Skin epidermis (tissue), 12 donors: ENCODE results near the gene FOXN4.
"Not testable (repeated sequence)": the region's sequence is repeated elsewhere in the genome, so short reads cannot be mapped to it uniquely, and the experiment has no call there.

Source experiments
- H3K27ac ChIP-seq, 21 experiments: fragments of 200-600 bp; sonication (generic) in 11 of 21; one replicate each; pipeline ENCODE4 v1.5.0; 2020; ENCODE audit warnings: mild to moderate bottlenecking in 3 of 21, inconsistent platforms in 2 of 21, moderate library complexity in 2 of 21
- H3K4me3 ChIP-seq, 7 experiments: fragments of 200-600 bp; sonication (generic) in 2 of 7; one replicate each; pipeline ENCODE4 v1.5.0; 2020; ENCODE audit warnings: inconsistent platforms in 2 of 7, mild to moderate bottlenecking in 2 of 7, moderate library complexity in 1 of 7

The FOXN4 gene, protein sequence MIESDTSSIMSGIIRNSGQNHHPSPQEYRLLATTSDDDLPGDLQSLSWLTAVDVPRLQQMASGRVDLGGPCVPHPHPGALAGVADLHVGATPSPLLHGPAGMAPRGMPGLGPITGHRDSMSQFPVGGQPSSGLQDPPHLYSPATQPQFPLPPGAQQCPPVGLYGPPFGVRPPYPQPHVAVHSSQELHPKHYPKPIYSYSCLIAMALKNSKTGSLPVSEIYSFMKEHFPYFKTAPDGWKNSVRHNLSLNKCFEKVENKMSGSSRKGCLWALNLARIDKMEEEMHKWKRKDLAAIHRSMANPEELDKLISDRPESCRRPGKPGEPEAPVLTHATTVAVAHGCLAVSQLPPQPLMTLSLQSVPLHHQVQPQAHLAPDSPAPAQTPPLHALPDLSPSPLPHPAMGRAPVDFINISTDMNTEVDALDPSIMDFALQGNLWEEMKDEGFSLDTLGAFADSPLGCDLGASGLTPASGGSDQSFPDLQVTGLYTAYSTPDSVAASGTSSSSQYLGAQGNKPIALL

DNA sequence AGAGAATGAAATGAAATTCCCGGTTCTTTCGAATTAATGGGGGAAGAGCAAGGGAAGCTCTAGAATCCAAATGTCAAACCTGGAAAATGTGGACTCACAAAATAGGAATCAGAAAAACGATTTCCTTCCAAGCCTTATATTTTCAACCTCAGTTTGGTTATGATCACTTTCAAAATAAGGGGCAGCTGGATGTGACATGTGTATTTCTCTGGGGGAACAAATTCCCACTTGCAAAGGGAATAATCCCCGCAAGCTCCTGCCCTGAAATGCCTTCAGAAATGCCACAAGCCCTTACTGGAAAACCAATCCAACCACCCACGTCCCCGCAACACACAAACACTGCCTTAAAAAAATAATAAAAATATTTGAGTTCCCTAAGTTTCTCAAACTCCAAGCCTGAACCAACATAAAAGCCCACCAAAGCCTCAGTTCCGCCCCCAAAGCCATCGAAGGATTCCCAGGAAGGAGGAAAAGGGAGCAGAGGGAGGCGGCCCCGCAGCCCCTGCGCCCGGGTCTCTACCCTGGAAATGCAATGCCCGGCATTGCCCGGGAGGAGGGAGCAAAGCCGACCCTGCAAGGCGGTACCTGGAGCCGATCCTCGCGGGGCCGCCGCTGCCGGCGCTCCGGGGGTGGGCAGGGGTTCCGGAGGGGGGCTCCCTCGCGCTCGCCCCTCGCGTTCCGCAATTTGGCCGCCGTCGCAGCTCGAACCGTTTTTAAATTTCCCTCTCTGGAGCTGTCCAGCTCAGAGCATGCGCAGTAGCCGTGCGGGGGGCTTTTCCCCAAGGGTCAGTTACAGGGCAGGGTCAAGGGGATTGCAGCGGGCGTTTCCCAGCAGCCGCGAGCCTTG, at the start of gene FOXN4:
TSS of gene FOXN4 (minus strand) at position 751 of the 847 bp plus-strand sequence. CDS start 963 bp downstream, outside the sequence.
- H3K4me3 ChIP-seq, result peak within 1 kb of the TSS in 5 of 7 experiments; percentile 15 to 42 (median 21)
- H3K27ac ChIP-seq, result no peak within 1 kb of the TSS

DNA sequence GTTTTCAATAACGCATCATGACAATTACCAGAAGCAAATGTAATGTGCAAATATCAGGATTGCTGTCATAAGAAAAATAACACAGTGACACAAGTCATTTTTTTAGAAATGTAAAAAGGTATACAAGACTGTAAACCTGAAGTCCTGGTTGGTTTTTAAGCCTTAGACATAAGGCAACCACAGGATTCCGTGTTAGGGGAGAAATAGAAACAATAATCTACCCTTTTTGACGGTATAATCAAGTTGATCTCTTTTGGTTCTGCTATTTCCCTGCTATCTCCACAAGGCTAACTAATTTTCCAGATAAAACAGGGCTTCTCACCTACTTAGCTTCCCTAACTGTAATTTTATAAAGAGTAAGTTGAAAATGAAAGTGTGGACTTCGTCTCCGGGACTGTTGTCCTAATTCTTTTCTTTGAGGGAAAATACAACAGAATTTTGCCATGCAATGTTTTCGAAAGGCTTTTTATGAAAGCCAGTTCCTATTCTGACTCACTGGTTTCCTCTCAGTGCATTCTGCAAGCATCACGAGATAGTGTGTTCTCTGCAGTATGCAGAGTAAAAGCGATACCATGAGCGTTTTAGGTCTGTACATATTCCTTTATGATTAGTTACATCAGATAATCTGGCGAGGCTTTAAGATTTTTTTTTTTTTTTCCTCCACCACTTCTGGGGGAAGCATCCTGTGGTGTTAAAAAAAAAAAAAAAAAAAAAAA, 49.2 kb upstream of the FOXN4 start:
- peak overlapping the region in 1 of 21 experiments; percentile 61 for H3K27ac ChIP-seq
- H3K4me3 ChIP-seq, result peak overlapping the region in 1 of 7 experiments; percentile 3

DNA sequence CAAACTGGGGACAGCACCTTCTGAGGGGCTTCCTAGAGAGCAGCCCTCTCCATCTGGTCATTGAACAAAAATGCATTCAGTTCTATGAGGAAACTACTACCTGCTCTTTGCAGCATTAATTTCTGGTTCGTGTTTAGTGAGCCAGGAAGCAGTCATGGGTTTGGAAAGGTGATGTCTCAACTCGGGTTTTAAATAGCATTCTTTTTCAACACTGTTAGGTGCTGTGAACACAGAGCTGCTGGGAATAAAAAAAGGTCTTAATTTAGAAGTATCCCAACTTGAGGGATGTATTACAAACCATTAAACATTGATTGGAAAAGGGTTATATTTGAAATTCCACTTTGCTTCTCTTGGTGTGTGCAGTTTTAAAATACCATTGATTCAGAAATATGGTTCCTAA, 47.9 kb upstream of the FOXN4 start:
- Histone ChIP-seq H3K27ac (no peak overlapping the region), H3K4me3 (no peak overlapping the region)

DNA sequence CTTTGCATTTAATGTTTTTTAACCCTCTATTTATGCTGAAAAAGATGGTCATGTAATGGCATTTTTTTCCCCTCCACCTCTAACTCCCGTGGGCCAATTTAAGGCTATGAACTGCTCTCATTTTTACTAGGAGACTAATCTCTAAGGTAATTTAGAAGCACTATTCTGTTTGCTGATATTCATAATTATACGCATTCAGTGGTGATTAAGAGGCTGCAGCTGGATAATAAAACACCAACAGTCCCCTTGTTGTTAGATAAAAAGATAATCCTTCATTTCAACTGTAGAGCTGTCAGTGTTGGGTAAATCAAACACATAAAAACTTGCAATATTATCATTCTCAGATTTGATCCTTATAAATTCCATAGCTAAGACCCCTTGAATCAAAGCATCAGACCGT, 47.5 kb upstream of the FOXN4 start:
- no peak overlapping the region for H3K4me3 ChIP-seq
- H3K27ac ChIP-seq, result no peak overlapping the region

DNA sequence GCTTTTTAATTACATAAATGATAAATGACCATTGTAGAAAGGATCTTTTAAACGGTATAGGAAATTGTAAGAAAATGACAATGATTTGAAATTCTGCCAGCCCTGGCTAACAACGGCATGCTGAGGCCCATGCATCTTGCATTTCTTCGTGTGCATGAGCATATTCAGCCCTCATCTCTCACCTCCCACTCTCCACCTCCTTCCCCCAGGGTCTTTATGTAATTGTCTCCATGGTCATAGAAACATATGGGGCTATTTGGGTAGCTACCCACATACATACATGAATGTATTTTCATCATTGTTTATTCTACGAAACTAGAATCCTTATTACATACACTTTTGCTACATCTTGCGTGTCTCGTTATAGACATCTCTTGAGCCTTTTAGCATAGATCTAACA, 43.1 kb upstream of the FOXN4 start:
- Histone ChIP-seq H3K4me3 (no peak overlapping the region), H3K27ac (no peak overlapping the region)

DNA sequence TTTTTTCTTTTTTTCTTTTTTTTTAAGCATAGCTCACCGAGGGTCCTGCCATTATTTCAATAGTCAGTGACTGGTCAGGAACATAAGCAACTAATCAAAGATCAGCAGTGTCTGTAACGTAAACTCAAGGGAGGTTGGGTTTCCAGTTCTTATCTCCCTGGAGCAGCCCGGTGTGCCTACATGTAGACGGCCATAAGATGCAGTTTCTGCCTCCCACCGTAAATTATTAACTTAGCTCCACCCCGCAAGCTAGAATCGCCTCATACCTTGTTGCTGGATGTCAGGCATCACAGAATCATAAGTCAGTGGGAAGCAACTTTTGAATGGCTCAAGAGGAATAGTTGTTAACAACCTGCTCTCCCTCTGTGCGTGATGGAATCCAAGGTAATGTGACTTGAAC, 38.5 kb upstream of the FOXN4 start, which contains the start of gene MYO1H:
TSS of gene MYO1H (plus strand) at position 312 of the 400 bp plus-strand sequence. CDS start at position 373, 61 bp downstream.
- Histone ChIP-seq H3K27ac (no peak within 1 kb of the TSS), H3K4me3 (no peak within 1 kb of the TSS)

DNA sequence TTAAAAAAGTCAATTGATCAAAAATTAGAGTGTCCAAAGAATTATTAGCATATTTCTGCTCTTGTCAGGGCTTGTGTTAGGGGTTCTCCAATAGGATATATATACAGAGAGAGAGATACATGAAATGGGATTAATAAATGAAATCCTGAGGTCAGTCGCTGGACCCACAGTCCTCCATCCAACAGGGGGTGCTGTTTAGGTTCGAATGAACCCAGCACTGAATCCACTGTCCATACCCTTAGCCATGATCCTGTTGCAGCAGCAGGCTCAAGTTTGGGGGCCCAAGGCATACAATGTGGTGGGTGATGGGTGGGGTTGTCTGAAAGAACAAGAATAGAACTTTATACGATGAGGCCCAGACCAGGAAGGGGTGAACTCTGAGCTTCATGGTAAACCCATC, 37.8 kb upstream of the FOXN4 start:
- no peak overlapping the region for H3K27ac ChIP-seq
- H3K4me3 ChIP-seq, result no peak overlapping the region

DNA sequence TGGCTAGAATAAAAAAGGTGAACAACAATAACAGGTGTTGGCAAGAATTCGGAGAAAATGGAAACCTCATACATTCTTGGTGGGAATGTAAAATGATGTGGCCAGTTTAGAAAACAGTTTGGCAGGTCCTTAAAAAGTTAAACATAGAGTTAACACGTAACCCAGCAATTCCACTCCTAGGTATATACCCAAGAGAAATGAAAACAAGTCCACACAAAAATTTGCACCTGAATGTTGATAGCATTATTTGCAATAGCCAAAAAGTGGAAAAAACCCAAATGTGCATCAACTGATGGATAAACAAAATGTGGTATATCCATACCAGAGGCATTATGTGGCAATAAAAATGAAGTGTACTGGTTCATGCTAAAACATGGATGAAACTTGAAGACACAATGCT, 36.3 kb upstream of the FOXN4 start:
- Histone ChIP-seq H3K4me3 (no peak overlapping the region), H3K27ac (no peak overlapping the region)

DNA sequence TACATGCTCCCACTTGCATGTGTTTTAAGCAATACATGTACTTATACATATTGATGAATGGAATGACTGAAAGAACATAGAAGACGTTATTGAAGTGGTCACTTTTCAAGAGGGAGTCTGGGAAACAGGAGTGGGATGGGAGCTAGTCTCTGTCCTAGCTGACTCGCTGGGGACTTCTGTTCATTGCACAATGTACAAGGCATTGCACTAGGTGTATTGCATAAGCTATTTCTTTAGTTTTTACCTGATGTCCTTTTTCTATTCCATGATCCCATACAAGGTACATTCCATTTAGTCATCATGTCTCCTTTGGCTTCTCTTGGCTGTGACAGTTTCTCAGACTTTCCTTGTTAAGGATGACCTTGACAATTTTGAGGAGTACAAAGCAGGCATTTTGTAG, 34.6 kb upstream of the FOXN4 start:
- H3K4me3 ChIP-seq, result no peak overlapping the region
- no peak overlapping the region for H3K27ac ChIP-seq

DNA sequence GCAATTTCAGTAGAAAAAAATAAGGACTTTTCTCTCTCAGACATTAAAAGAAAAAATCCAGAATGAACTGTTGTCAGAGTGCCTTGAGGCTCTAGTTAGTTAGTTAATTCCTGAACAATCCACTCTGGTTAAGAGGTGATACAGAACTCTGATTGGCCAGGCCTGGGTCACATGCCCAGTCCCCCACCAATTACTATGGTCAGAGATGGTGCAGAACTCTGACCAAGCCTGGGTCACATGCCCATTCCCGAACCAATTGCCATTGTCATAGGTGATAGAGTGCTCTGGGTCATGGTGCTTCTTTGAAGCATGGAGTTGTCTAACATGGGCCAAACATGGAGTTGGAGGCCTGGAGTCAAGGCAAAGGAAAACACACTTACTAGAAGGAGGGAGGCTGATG, 27.5 kb upstream of the FOXN4 start:
- H3K4me3 ChIP-seq, result no peak overlapping the region
- no peak overlapping the region for H3K27ac ChIP-seq

DNA sequence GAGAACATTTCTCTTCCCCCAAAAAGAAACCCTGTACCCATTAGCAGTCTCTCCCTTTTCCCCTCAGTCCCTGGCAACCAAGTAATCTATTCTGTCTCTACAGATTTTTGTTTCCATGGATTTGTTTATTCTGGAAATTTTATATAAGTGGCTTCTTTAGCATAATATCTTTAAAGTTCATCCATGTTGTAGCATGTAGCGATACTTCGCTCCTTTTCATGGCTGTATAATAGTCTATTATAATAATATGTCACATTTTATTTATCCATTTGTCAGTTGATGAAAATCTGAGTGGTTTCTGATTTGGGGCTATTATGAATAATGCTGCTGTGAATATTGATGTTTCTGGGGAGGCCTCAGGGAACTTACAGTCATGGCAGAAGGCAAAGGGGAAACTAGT, 25.8 kb upstream of the FOXN4 start:
- Histone ChIP-seq H3K4me3 (no peak overlapping the region), H3K27ac (no peak overlapping the region)

DNA sequence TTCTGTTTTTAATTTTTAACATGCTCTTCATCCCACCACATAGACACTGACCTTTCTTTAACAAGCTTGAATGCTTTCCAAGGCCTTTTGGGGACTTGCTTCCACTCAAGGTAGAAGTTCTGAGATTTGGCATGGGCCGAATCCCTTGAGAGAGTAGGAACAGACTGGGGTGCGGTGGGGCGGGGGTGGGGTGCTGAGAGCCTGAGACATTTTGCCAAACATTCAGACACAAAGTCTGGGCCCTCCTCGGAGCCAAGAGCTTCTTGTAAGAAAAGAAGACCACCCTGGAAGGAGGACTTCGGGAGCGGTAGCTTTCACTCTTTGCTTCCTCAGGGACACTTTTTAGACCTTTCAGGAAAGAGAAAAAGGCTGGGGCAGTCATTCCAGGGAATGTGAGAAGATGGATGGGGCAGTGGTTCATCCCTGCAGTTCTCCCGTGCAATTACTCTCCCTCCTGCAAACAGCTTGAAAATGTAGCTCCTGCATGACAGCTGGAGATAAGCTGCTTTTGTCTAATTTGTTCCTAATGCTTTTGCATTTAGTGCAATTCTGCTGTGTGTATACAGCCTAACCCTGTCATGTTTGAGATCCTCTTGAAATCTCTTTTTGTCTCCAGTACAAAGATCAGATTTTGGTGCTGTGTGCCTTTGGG, 22.3 kb upstream of the FOXN4 start:
- no peak overlapping the region for H3K4me3 ChIP-seq
- no peak overlapping the region for H3K27ac ChIP-seq

DNA sequence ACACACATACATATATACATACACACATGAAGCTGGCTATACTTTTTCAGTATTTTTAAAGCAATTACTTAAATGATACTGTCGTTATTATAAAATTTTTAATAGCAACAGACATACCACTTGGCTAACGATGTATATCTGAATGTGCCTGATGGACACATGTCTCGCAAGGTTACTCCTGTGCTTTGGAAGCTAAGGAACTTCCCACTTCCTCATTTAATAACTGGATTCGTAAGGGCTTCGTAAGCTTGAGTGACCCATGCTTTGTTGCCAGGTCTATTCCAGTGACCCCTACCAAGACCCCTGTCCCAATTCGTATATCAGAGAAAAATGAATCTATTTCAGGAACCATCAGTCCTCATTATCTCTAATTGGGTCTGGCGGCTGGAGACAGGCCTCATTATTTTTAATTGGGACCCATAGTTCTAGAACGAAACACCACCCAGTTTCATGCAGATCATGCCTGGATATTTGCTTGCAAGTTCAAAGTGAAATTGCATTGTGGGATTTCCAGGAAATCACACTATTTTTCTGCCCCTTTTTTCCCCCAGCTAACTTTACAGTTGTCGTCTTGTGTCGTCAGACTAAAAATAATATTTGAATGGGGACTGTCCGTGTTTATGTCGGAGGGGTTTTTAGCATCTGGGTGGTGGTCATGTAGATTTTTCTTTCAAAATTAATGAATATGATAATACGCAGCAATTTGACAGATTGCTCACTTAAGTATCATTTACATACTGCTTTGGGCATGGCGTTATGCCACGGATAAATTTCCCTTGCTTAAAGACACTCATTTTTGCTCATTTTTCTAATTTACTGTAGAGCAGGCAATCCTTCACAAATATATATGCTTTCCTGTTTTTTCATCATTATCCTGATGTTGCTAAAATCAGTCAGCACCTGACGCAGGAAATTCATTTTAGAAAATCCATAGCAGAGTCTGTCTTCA, 21.5 kb upstream of the FOXN4 start:
- Histone ChIP-seq H3K4me3 (no peak overlapping the region), H3K27ac (no peak overlapping the region)

DNA sequence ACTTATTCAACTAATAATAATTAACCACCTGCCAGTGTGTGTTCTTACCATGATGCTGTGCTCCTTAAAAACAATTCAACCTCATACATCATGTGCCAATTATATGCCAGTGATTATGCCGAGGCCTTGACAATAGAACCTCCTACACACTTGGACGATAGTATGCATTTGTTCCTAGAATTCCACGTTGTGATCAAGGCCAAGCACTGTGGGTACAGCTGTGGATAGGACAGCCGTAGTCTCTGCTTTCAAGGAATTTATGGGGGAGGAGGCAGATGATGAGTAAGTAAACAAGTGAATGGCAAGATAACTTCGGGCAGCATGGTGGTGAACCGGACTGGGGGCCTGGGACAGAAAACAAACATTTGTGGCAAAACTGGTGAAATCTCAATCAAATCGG, 20.6 kb upstream of the FOXN4 start:
- H3K4me3 ChIP-seq, result no peak overlapping the region
- no peak overlapping the region for H3K27ac ChIP-seq

DNA sequence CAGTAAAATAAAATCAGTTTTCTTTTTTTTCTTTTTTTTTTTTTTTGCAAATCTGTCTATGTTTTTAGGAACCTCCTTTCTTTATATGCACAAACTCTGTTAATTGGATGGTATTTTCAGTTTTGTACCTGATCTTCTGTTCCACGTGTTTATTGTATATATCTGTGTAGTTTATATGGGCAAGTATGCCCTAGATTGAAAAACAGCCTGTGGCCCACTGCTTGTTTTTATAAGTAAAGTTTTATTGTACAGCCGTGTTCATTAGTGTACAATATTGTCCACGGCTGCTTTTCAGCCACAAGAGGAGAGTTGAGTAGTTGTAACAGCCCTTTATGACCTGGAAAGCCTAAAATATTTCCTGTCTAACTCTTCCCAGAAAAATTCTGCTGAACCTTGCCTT, 19.9 kb upstream of the FOXN4 start:
- Histone ChIP-seq H3K27ac (no peak overlapping the region), H3K4me3 (no peak overlapping the region)

DNA sequence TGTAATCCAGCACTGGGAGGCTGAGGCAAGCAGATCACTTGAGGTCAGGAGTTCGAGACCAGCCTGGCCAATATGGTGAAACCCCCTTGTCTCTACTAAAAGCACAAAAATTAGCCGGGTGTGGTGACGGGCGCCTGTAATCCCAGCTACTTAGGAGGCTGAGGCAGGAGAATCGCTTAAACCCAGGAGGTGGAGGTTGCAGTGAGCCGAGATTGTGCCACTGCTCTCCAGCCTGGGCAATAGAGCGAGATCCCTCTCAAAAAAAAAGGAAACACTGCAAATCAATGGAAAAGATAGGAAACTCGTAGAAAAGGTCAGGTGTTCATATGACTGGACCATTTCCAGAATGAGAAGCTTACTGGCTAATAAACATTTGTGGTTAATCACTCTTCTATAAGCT, 12.2 kb upstream of the FOXN4 start:
- H3K27ac ChIP-seq, H3K4me3 ChIP-seq: not testable (repeated sequence)

DNA sequence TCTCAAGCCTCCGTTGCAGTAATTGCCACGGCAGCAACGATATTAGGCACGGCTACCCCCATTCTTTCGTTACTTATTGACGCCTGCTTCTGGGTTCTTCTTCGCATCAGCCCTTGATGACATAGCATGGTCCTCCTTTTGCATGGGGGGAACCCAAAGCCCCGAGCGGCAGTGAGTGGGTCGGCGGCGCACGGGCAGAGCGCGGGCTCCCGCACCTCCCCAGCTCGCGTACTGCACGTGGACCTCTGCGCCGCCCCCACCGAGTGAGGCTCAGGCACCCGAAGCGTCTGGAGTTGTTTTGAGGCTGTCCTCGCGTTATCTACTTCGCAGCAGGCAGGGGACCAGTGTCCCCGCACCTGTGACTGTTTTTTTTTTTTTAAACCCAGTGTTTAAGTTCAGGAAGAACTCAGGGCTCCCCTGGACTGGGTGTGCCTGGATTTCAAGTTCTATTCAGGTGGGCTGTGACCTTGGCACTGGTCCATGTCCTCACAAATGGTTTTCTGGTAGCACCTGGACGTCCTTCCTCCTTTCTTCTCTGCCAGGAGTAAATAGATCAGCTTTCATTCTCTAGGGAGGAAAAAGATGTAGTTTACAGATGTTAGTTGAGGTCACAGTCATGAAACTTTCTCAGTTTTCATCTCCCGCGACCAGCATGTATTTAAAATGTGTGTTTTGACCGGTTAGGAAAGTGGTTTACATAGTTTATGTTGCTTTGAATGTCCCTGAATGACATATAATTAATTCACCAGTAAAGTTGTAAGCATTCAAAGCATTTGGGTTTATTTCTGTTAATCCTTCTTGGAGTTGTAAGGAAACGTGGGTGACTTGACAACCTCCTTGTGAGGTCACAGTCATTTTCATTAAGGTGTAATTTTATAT, 1.4 kb upstream of the FOXN4 start:
- peak overlapping the region in 5 of 7 experiments; percentile 4 to 42 (median 21) for H3K4me3 ChIP-seq
- H3K27ac ChIP-seq, result no peak overlapping the region
